Heart right ventricle (tissue), 16 donors: ENCODE measurements around the gene WDR33. TPM values are rescaled to one million over a fixed set of nuclear protein-coding genes. Genes with fewer than 3 reads are reported as not detected.
A peak's percentile ranks its signal among the peaks of the same experiment; 100 is the strongest.

Experiments
- ATAC-seq, 8 donors: fragments of 200-7000 bp; cut with Tn5 transposase; one replicate each; pipeline ENCODE4 v1.9.1; 2020; ENCODE audit warnings: mild to moderate bottlenecking in 8 of 8, moderate library complexity in 8 of 8, moderate number of reproducible peaks in 1 of 8
- DNase-seq, 2 donors: peaks; one replicate each; pipeline ENCODE4 v3.0.0-alpha.2; 2020
- H3K27ac ChIP-seq, 10 donors: fragments of 200-600 bp; sonication (generic) in 2 of 10; one replicate each; pipeline versions ENCODE4 v1.5.0 to v1.8.0; 2020 to 2022; ENCODE audit warnings: mild to moderate bottlenecking in 3 of 10
- H3K27me3 ChIP-seq, 7 donors: fragments of 200-600 bp; one replicate each; pipeline ENCODE4 v1.8.0; 2021 to 2022; ENCODE audit warnings: mild to moderate bottlenecking in 2 of 7
- H3K36me3 ChIP-seq, 9 donors: fragments of 200-600 bp; sonication (generic) in 1 of 9; one replicate each; pipeline versions ENCODE4 v1.5.0 to v1.8.0; 2020 to 2022; ENCODE audit warnings: mild to moderate bottlenecking in 2 of 9
- H3K4me1 ChIP-seq, 9 donors: fragments of 200-600 bp; sonication (generic) in 1 of 9; one replicate each; pipeline versions ENCODE4 v1.5.0 to v1.8.0; 2020 to 2022; ENCODE audit warnings: mild to moderate bottlenecking in 4 of 9
- H3K4me3 ChIP-seq, 10 donors: fragments of 200-600 bp; sonication (generic) in 2 of 10; one replicate each; pipeline versions ENCODE4 v1.5.0 to v1.8.0; 2020 to 2022; ENCODE audit warnings: mild to moderate bottlenecking in 7 of 10, moderate library complexity in 2 of 10
- H3K9me3 ChIP-seq, 11 donors: fragments of 200-600 bp in 10 of 11; sonication (generic) in 2 of 11; one replicate each; pipeline versions ENCODE4 v1.5.0 to v1.8.0; 2013 to 2022; ENCODE audit warnings: mild to moderate bottlenecking in 2 of 11, control low read depth in 1 of 11, moderate library complexity in 1 of 11
- CTCF ChIP-seq, 9 donors: fragments of 200-600 bp; sonication (generic) in 2 of 9; IDR thresholded peaks; one replicate each; pipeline versions ENCODE4 v1.5.0 to v1.8.0; 2021 to 2022; ENCODE audit warnings: antibody characterized with exemption in 9 of 9, mild to moderate bottlenecking in 5 of 9, moderate library complexity in 1 of 9
- WGBS, 2 donors: extraction: QIAGEN DNeasy Blood & Tissue Kit; methylation state at CpG; one replicate each; pipeline ENCODE4 v1.1.7; 2013; ENCODE audit warnings: inconsistent platforms in 1 of 2; 5-methylcytosine and 5-hydroxymethylcytosine counted together
- intact Hi-C, 10 donors: fragments of 100-400 bp; cut with DNase I; formaldehyde crosslinking; loops; one replicate each; pipeline versions ENCODE4 v1.11.1 to v1.14.2; 2022
- polyA plus RNA-seq, 2 donors: library from polyadenylated mRNA; stranded (reverse); fragments of 200-250 nt; gene quantifications; one replicate each; pipeline ENCODE4 v1.2.3, GENCODE V29; 2013
- total RNA-seq, 10 donors: library from RNA; stranded (reverse); fragmentation: NEBNext Ultra II Directional in 3 of 10; extraction: Animal tissue kit (Norgen Biotek cat#: 25700) in 3 of 10; gene quantifications; one replicate each; pipeline versions ENCODE4 v1.2.1 to v1.2.4, GENCODE V29; 2021 to 2023
- donor health status: Arrhythmogenic right ventricular cardiomyopathy.
- donor health status: ischemic (EF 13 %, LVEDD 7.1; RV severe dilation, severe dysfunction).
- donor health status: healthy with polysubstance abuse.
- donor health status: DM: no; HTN: yes; CAD: no.
- donor health status: DM: no; HTN: no; CAD: no.
- donor health status: ischemic (EF 25% LVEDD 6.9; RV normal size, moderate dysfunction).
- donor health status: ischemic (EF 25% LVEDD 5.7; RV mildly dilated, moderate dysfunction).
- donor health status: healthy.
- donor health status: DM: yes; HTN: yes; CAD: no.
- donor health status: Ischemic cardiomyopathy.
- donor health status: ischemic (EF 35%, LVEDD 5.7; RV mildly dilated, moderate dysfunction).
- donor health status: nonischemic (EF 11% LVEDD 7.7; RV severe dilation, severe dysfunction).
- donor health status: DM: yes; HTN: yes; CAD: no.
- donor health status: PGD.
- donor health status: ischemic (EF 29% LVEDD 5.4; RV normal size, mild dysfunction).
- donor health status: nonischemic (EF 23%, LVEDD 6.1; RV moderate dilation, normal function).

WDR33 gene
- total and polyA plus RNA-seq, 12 donors: 10.5 to 47.6 (median 42.1) TPM

DNA sequence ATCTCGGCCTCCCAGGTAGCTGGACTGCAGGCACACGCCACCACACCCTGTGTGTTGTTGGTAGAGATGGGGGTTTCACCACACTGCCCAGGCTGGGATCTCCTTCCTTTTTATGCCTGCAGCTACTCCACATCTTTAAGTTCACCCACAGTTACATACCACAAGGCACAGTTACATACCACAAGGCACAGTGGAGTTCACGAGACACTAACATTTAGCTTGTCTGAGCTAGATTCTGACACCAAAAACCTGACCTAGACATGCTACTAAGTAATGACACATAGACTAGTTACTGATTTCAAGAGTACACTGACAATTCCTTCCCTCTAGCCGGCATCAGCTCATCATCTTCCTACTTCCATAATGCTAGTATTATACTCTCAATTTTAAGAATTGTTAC lies 42.7 kb upstream of the WDR33 start:
- 90 to 93% methylated on average over 4 of the region's 4 CpGs for WGBS, 2 donors
- intact Hi-C loops: no loop called here
- H3K9me3 ChIP-seq: no peaks in the 10 kb centered on the region
- no peak overlapping the region for H3K4me3 ChIP-seq
- H3K36me3 ChIP-seq: peaks cover 0 to 50% (median 4%) of the 10 kb centered on the region in 9 donors
- H3K4me1 ChIP-seq: peaks cover 0 to 47% (median 26%) of the 10 kb centered on the region in 9 donors
- no peak overlapping the region for H3K27ac ChIP-seq
- ATAC-seq (no peak), DNase-seq (no peak)
- no peak for TF ChIP-seq CTCF (IDR thresholded peaks at IDR 0.05)
- no peaks in the 10 kb centered on the region for H3K27me3 ChIP-seq

- Histone ChIP-seq H3K27me3 (no peaks in the 10 kb centered on the region), H3K4me3 (no peak overlapping the region), H3K4me1 (peaks cover 0 to 39% (median 25%) of the 10 kb centered on the region in 9 donors), H3K36me3 (peaks cover 0 to 63% (median 11%) of the 10 kb centered on the region in 9 donors), H3K9me3 (no peaks in the 10 kb centered on the region), H3K27ac (no peak overlapping the region)
- intact Hi-C loops: no loop called here
- no peak for TF ChIP-seq CTCF (IDR thresholded peaks at IDR 0.05)
- no peak for DNase-seq
- 95 to 98% methylated on average over 8 of the region's 8 CpGs for WGBS, 2 donors
- ATAC-seq: no peak
Measured at GRCh38 chr2:127852388-127852787, 41.4 kb upstream of the WDR33 start.

GRCh38 chr2:127847931-127848330 lies 37.0 kb upstream of the WDR33 start:
- intact Hi-C loops: no loop called here
- Histone ChIP-seq H3K4me3 (no peak overlapping the region), H3K9me3 (no peaks in the 10 kb centered on the region), H3K27me3 (no peaks in the 10 kb centered on the region), H3K36me3 (peaks cover 0 to 91% (median 21%) of the 10 kb centered on the region in 9 donors), H3K27ac (no peak overlapping the region), H3K4me1 (no peaks in the 10 kb centered on the region)
- DNase-seq (no peak), ATAC-seq (no peak)
- TF ChIP-seq CTCF (IDR thresholded peaks at IDR 0.05): no peak
- 90 to 91% methylated on average over 7 of the region's 7 CpGs for WGBS, 2 donors

DNA sequence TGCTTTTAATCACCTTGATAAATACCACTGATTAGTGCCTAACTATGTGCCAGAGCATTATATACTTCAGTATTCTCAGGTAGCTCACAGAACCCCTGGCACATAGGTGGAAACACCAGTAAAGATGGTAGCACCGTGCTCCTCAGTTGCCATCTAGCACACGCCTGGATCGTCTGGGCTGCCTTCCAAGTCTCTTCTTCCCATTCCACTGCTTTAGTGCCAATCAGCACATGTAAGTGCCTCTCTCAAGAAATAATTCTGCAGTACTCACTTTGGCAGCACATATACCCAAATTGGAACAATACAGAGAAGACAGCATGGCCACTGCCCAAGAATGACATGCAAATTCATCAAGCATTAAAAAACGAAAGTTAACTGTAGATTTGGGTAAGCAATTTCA lies 34.0 kb upstream of the WDR33 start:
- TF ChIP-seq CTCF (IDR thresholded peaks at IDR 0.05): no peak
- DNase-seq: peak; percentile 17 to 43
- H3K36me3 ChIP-seq: peaks cover 0 to 61% (median 21%) of the 10 kb centered on the region in 9 donors
- intact Hi-C loops: no loop called here
- WGBS, 2 donors: 52 to 61% methylated on average over 4 of the region's 4 CpGs
- no peaks in the 10 kb centered on the region for H3K27me3 ChIP-seq
- H3K4me1 ChIP-seq: no peaks in the 10 kb centered on the region
- peak overlapping the region in 1 of 10 donors; percentile 15 for H3K27ac ChIP-seq
- peak in 7 of 8 donors; percentile 34 to 87 (median 70) for ATAC-seq
- H3K4me3 ChIP-seq: no peak overlapping the region
- no peaks in the 10 kb centered on the region for H3K9me3 ChIP-seq
